GM23338 (cell line): Measurements from ENCODE around the gene BMPR1B. TPM values are rescaled to one million over a fixed set of nuclear protein-coding genes. Genes with fewer than 3 reads are reported as not detected.

Experiments used
- ATAC-seq: fragments of 200-7000 bp; cut with Tn5 transposase; 3 replicates; pipeline ENCODE4 v1.9.1; 2020
- DNase-seq: peaks from one replicate; pipeline ENCODE4 v3.0.0-alpha.2; 2015; ENCODE audit warnings: low spot score
- H2AFZ ChIP-seq: fragments of 200-600 bp; sonication (generic); 2 replicates; pipeline ENCODE4 v1.8.0; 2016; ENCODE audit warnings: antibody characterized with exemption, mild to moderate bottlenecking, moderate library complexity
- H3F3A ChIP-seq: fragments of 200-600 bp; sonication (generic); replicated peaks from 2 replicates; pipeline ENCODE4 v1.8.0; 2017; ENCODE audit warnings: antibody characterized with exemption, mixed run types, low read depth
- H3K27ac ChIP-seq: fragments of 200-600 bp; sonication (generic); 2 replicates; pipeline ENCODE4 v1.6.1; 2016; ENCODE audit warnings: low read depth
- H3K27me3 ChIP-seq: fragments of 200-600 bp; sonication (generic); 2 replicates; pipeline ENCODE4 v1.8.0; 2016; ENCODE audit warnings: mild to moderate bottlenecking, mixed run types, moderate library complexity; ENCODE audit not compliant: insufficient read depth
- H3K36me3 ChIP-seq: fragments of 200-600 bp; sonication (generic); 2 replicates; pipeline ENCODE4 v1.8.0; 2016; ENCODE audit warnings: mild to moderate bottlenecking; ENCODE audit not compliant: insufficient read depth
- H3K4me1 ChIP-seq: fragments of 200-600 bp; sonication (generic); 2 replicates; pipeline ENCODE4 v1.8.0; 2016; ENCODE audit warnings: mild to moderate bottlenecking, moderate library complexity; ENCODE audit not compliant: insufficient read depth
- H3K4me2 ChIP-seq: fragments of 200-600 bp; sonication (generic); 2 replicates; pipeline ENCODE4 v1.7.1; 2017; ENCODE audit warnings: mixed run types
- H3K4me3 ChIP-seq: fragments of 200-600 bp; sonication (generic); 2 replicates; pipeline ENCODE4 v1.6.1; 2016; ENCODE audit warnings: mixed run types
- H3K79me2 ChIP-seq: fragments of 200-600 bp; sonication (generic); replicated peaks from 2 replicates; pipeline ENCODE4 v1.8.0; 2017; ENCODE audit warnings: mild to moderate bottlenecking; ENCODE audit not compliant: insufficient read depth
- H3K9me2 ChIP-seq: fragments of 200-600 bp; sonication (generic); 2 replicates; pipeline ENCODE4 v1.8.0; 2017; ENCODE audit not compliant: insufficient read depth
- H4K20me1 ChIP-seq: fragments of 200-600 bp; sonication (generic); replicated peaks from 2 replicates; pipeline ENCODE4 v1.8.0; 2017; ENCODE audit warnings: mild to moderate bottlenecking; ENCODE audit not compliant: insufficient read depth
- H3K27ac Mint-ChIP-seq: 2 replicates; pipeline ENCODE4 v1.8.0; 2020; ENCODE audit warnings: inconsistent platforms, mild to moderate bottlenecking, moderate library complexity, mixed read lengths
- H3K27me3 Mint-ChIP-seq: 3 replicates; pipeline ENCODE4 v1.8.0; 2022; ENCODE audit warnings: low read depth, mild to moderate bottlenecking, moderate library complexity, mixed read lengths, inconsistent platforms; ENCODE audit not compliant: insufficient read depth, poor library complexity
- H3K36me3 Mint-ChIP-seq: 3 replicates; pipeline ENCODE4 v1.8.0; 2021; ENCODE audit warnings: low read depth, mild to moderate bottlenecking, inconsistent platforms, moderate library complexity, mixed read lengths
- H3K4me1 Mint-ChIP-seq: 3 replicates; pipeline ENCODE4 v1.8.0; 2020; ENCODE audit warnings: mild to moderate bottlenecking, inconsistent platforms, mixed read lengths
- H3K4me3 Mint-ChIP-seq: 3 replicates; pipeline ENCODE4 v1.8.0; 2021; ENCODE audit warnings: moderate library complexity, mild to moderate bottlenecking, inconsistent platforms, mixed read lengths
- H3K9me3 Mint-ChIP-seq: 3 replicates; pipeline ENCODE4 v1.8.0; 2020; ENCODE audit warnings: moderate library complexity, mild to moderate bottlenecking, inconsistent platforms, mixed read lengths
- CREB1 ChIP-seq: fragments of 250-450 bp; sonication (Bioruptor Pico); IDR thresholded peaks from 2 replicates; pipeline ENCODE4 v1.5.0; 2020; ENCODE audit warnings: low read depth, mild to moderate bottlenecking, moderate library complexity
- CTCF ChIP-seq, 2 experiments: fragments of 200-600 bp in 1 of 2; sonication (generic) in 1 of 2; conservative IDR thresholded peaks; 2 replicates each; pipeline versions ENCODE4 v1.5.1 to v1.6.1; 2016 to 2017; ENCODE audit warnings: antibody characterized with exemption in 2 of 2, low read depth in 2 of 2, mild to moderate bottlenecking in 2 of 2, moderate library complexity in 1 of 2
- JUNB ChIP-seq: IDR thresholded peaks from one replicate; pipeline ENCODE4 v1.6.1; 2016; ENCODE audit warnings: antibody characterized with exemption; ENCODE audit not compliant: unreplicated experiment
- STAT1 ChIP-seq: IDR thresholded peaks from one replicate; pipeline ENCODE4 v1.6.1; 2016; ENCODE audit warnings: antibody characterized with exemption; ENCODE audit not compliant: unreplicated experiment
- ZNF114 ChIP-seq: fragments of 250-450 bp; sonication (Bioruptor Pico); IDR thresholded peaks from 2 replicates; pipeline ENCODE4 v1.5.0; 2020; ENCODE audit warnings: mild to moderate bottlenecking, moderate library complexity
- ZNF462 ChIP-seq: fragments of 250-450 bp; sonication (Bioruptor Pico); IDR thresholded peaks from 2 replicates; pipeline ENCODE4 v1.5.0; 2020; ENCODE audit warnings: mild to moderate bottlenecking, moderate library complexity
- polyA plus RNA-seq: library from polyadenylated mRNA; unstranded; fragments of >200 nt; fragmentation: Nextera tagmentation; extraction: Ambion mirVana; gene quantifications from 2 replicates; pipeline ENCODE4 v1.2.1, GENCODE V29; 2016
- total RNA-seq: library from RNA; depleted of rRNA; stranded (reverse); fragments of >200 nt; shearing (Covaris generic); gene quantifications from 2 replicates; pipeline ENCODE4 v1.2.3, GENCODE V29; 2014

Gene BMPR1B
- total and polyA plus RNA-seq, 2 experiments from 2014 or later: 0.48 to 1.0 TPM

- Histone ChIP-seq H3K27ac (no peak overlapping the region), H3K36me3 (no peaks in the 10 kb centered on the region), H3K9me2 (no peaks in the 10 kb centered on the region), H4K20me1 (no peaks in the 10 kb centered on the region), H3F3A (no peaks in the 10 kb centered on the region), H3K4me3 (no peak overlapping the region), H2AFZ (no peak overlapping the region), H3K27me3 (no peaks in the 10 kb centered on the region), H3K79me2 (no peaks in the 10 kb centered on the region), H3K4me2 (no peak overlapping the region), H3K4me1 (peaks cover 5% of the 10 kb centered on the region; the same call in 1 of the 2 replicates)
- no peak overlapping the region for H3K4me3 Mint-ChIP-seq
- H3K4me1 Mint-ChIP-seq: peaks cover 14% of the 10 kb centered on the region; the same call in 2 of the 3 replicates
- DNase-seq: no peak
- H3K36me3 Mint-ChIP-seq: no peaks in the 10 kb centered on the region
- TF ChIP-seq ZNF114 (CRISPR knock-in tag) (no peak), CTCF (conservative IDR thresholded peaks at IDR 0.05; ENCODE audit: low read depth in 2 of 2) (no peak), JUNB (no peak), ZNF462 (no peak), CREB1 (CRISPR knock-in tag) (no peak), STAT1 (no peak)
- H3K27me3 Mint-ChIP-seq: peaks cover 1% of the 10 kb centered on the region
- no peak for ATAC-seq
- H3K27ac Mint-ChIP-seq: no peak overlapping the region
- peaks cover under 1% of the 10 kb centered on the region; the same call in 1 of the 3 replicates for H3K9me3 Mint-ChIP-seq
Observed at GRCh38 chr4:94944726-94945125, 187.0 kb downstream of the BMPR1B start.
